ENCODE results near the gene ZNF597.

DNA sequence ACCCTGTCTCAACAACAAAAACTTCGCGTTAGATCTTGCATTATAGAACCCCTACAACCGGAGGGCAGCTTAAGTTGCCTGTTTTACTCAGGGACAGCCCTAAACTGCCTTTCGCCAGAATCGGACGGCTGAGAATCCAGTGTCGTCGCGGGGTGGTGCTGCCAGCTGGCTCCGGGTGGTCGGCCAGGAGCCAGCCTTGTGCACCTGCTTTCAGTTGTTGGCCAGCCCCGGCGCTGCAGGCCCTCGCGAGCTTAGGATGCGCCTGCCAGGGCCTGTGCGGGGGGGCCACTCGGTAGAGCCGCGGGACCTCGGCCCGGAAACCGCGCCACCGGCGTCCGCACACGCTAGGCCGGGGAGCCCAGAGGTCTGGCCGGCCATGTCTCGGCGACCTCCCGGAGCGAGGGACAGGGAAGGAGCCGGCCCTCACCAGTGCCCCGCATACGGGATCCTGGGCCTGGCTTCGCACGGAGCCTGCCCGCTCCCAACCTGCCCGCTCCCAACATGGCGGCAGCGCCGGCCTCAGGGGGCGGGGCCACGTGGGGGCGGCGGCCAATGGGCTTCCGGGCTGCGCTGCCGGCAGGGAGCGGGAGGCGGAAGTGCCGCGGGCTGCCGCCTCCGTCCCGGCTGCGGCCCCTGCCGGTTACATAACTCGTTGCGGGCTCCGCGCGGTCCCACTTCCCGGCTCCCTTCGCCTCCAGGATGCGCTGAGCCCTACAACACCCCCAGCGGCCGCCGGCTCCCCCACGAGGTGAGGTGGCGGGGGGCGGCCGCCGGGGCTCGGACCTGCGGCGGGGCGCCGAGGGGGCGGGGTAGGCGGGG is 14.3 kb upstream of the ZNF597 start:
- TF ChIP-seq, protein P1, sequence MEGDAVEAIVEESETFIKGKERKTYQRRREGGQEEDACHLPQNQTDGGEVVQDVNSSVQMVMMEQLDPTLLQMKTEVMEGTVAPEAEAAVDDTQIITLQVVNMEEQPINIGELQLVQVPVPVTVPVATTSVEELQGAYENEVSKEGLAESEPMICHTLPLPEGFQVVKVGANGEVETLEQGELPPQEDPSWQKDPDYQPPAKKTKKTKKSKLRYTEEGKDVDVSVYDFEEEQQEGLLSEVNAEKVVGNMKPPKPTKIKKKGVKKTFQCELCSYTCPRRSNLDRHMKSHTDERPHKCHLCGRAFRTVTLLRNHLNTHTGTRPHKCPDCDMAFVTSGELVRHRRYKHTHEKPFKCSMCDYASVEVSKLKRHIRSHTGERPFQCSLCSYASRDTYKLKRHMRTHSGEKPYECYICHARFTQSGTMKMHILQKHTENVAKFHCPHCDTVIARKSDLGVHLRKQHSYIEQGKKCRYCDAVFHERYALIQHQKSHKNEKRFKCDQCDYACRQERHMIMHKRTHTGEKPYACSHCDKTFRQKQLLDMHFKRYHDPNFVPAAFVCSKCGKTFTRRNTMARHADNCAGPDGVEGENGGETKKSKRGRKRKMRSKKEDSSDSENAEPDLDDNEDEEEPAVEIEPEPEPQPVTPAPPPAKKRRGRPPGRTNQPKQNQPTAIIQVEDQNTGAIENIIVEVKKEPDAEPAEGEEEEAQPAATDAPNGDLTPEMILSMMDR (IDR thresholded peaks at IDR 0.05; ENCODE audit: low read length): peak; percentile 39
- no peak for TF ChIP-seq EZH2 (IDR thresholded peaks at IDR 0.05; ENCODE audit: borderline replicate concordance, low read length)
